Stimulated activated CD4-positive, alpha-beta T cell treated with anti-CD3 and anti-CD28 coated beads, Interleukin-2, amount 100 ng/mL, for 4 hours (primary cell): Measurements from ENCODE around the gene THADA.

Experiments
- DNase-seq: peaks from one replicate; pipeline ENCODE4 v3.0.0-alpha.2; 2020; ENCODE audit warnings: low read depth

The THADA gene

DNA sequence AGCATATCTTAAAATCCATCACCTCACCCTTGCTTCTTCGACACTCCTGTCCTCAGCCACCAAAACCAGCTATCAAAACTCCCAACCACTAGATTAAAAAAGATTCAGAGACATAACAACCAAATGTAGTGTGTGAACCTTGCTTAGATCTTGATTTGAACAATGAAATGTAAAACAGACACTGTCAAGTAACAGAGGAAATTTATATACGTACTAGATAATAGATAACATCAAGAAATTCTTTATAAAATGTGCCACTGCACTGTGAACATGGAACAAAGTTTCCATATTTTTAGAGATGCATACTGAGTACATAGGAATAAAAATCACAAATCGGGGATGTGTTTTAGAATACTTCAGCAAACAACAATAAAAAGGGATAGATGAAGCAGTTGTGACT is 86.0 kb downstream of the THADA start:
- no peak for DNase-seq

GRCh38 chr2:43508209-43508608 is 87.6 kb downstream of the THADA start:
- no peak for DNase-seq

DNA sequence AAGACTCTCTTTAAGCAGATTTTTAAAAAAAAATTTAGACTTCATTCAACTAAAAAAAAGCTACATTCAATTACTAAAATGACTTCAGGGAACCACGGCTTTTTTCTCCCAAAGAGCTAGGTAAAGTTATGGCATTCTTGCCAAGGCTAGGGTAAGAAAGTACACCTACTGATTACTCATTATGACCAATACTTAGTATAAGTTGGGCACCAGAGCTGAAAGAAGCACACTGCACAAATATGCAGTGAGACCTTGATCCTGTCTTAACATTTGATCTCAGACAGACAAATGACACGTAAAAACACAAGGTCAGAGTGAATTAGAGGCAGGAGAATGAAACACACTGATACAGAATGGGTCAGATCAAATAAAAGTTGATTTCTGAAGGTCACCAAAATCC is 88.7 kb downstream of the THADA start:
- DNase-seq = no peak

GRCh38 chr2:43495727-43496126 is 100.1 kb downstream of the THADA start:
- DNase-seq = no peak

DNA sequence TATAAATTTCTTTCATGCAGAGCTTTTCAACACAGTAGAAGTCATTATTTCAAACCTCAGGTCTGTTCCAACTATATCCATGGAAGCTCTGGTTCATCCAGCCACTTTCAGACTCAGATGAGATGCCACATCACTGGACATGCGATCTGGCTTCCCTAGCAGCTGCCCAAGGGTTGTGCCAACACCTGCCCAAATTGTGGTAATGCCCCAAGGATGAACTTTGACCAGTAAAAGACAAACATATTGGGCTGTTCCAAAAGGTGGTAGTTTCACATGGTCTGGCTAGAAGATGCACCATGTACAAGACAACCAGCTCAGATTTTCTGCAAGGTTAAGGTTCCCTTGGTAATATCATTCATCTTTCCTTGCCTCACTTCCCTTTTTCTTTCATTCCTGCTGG is 101.9 kb downstream of the THADA start:
- no peak for DNase-seq

GRCh38 chr2:43491065-43491639 is 104.7 kb downstream of the THADA start:
- DNase-seq = no peak

DNA sequence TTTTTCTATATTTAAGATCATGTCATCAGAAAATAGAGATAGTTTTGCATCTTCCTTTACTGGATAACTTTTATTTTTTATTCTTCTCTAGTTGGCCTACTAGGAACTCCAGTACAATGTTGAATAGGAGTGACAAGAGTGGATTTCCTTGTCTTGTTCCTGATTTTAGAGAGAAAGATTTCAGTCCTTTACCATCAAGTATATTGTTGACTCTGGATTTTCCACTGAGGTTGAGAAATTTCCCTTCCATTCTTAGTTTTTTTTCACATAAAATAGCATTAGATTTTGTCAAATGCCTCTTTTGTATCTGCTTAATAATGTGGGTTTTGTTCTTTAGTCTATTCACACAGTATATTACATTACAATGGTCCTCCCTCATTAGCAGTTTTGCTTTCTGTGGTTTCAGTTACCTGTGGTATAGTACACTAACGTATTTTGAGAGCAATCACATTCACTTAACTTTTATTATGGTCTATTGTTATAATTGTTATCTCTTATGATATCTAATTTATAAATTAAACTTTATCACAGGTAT is 105.5 kb downstream of the THADA start:
- no peak for DNase-seq

GRCh38 chr2:43488737-43489136 is 107.1 kb downstream of the THADA start:
- no peak for DNase-seq

GRCh38 chr2:43486603-43487002 is 109.2 kb downstream of the THADA start:
- DNase-seq = no peak

- DNase-seq = no peak
These were observed 111.4 kb downstream of the THADA start for GRCh38 chr2:43484323-43484930.

GRCh38 chr2:43482961-43483360 is 112.9 kb downstream of the THADA start:
- DNase-seq = no peak

DNA sequence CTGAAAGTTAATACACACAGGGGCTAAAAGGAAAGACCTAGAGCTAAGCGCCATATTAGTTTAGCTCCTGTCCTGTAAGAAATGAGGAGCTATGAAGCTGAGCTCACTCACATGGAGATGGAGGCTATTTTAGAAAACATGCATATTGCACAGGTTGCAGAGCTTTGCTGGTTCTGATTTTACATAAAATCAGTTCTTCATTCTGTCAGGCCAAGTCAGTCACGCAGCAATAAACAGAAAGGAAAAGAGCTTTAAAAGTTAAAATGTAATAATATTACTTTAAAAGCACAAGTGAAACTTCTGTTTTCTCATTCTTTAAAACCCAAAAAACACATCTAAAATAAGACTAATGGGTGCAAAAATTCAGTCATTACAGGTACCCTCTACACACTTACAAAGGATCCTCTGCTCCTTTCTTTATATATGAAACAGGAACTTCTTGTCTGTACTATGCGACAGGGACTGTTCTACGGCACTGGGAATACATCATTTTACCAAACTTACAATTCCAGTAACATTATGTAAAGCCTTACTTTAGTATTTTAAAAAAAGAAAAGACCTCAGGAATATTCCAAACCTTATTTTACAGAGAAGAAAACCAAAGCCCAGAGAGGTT is 113.8 kb downstream of the THADA start:
- DNase-seq = no peak

GRCh38 chr2:43480874-43481273 is 115.0 kb downstream of the THADA start:
- DNase-seq = no peak

GRCh38 chr2:43478412-43479086 is 117.3 kb downstream of the THADA start:
- no peak for DNase-seq

DNA sequence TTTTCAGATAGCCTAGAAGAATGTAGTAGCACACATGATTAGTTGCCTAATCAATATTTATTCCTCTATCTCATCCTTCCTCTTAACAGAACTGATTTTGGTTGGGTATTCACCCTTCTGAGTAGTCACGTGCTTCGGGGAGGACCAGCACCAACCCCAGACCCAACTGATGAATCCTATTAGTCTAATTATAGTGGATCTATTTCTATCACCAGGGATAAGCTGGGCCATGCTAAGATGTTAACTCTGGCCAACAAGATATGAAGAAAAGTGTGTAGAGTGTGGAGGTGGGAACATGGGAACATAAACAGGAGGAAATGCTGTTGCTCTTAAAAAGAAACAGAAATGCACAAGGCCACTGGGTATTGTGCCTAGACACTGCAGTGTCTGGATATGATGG is 119.9 kb downstream of the THADA start:
- no peak for DNase-seq

DNA sequence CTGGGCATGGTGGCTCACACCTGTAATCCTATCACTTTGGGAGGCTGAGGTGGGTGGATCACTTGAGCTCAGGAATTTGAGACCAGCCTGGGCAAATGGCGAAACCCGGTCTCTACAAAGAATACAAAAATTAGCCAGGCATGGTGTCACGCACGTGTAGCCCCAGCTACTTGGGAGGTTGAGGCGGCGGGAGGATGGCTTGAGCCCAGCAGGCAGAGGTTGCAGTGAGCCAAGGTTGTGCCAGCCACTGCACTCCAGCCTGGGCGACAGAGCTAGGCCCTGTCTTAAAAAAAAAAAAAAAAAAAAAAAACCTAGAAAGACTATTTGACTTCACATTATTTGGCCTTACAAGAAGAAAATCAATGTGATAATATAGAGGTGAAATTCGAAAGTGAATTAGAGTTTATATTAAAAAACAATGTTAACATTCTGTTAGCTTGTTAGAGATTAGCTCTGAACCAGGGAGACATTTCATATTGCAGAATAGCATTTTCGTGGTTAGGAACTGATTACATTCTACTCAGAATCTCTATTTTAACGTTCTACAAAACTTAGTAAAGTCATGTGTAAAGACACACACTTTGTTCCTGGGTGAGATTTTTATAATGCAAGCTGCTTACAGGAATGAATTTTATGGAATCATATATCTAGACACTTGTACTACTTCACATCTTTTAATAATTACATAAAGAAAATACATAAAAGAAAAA is 120.5 kb downstream of the THADA start:
- DNase-seq = no peak

- no peak for DNase-seq
These were observed 121.6 kb downstream of the THADA start for GRCh38 chr2:43474273-43474672.

DNA sequence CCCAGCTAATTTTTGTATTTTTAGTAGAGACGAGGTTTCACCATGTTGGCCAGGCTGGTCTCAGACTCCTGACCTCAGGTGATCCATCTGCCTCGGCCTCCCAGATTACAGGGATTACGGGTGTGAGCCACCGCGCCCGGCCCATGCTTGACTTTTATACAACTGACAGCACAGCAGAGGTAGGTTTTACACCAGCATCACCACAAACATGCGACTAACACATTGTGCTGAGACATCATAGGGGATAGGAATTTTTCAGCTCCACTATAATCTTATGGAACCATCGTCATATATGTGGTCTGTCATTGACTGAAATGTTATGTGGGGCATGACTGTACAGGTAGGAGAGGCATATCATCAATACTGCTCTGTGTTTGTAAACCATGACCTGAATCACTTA is 122.1 kb downstream of the THADA start:
- DNase-seq = no peak

DNA sequence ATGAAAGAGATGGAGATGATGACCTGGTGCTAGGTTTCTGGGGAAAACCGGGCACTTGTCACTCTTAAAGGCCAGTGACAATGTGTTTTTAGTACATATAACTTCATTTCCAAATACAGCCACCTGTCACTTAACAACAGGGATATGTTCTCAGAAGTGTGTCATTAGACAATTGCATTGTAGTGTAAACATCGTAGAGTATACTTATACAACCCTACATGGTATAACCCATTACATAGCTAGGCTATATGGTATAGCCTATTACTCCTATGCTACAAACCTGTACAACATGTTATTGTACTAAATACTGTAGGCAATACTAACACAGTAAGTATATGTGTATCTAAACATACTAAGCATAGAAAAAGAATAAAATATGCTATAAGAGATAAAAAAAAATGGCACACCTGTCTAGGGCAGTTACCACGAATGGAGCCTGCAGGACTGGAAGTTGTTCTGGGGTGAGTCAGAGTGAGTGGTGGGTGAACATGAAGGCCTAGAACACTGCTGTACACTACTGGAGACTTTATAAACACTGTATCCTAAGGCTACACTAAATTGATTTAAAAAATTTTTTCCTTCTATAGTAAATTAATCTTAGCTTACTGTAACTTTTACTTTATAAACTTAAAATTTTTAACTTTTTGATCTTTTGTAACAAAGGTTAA is 123.2 kb downstream of the THADA start:
- no peak for DNase-seq

DNA sequence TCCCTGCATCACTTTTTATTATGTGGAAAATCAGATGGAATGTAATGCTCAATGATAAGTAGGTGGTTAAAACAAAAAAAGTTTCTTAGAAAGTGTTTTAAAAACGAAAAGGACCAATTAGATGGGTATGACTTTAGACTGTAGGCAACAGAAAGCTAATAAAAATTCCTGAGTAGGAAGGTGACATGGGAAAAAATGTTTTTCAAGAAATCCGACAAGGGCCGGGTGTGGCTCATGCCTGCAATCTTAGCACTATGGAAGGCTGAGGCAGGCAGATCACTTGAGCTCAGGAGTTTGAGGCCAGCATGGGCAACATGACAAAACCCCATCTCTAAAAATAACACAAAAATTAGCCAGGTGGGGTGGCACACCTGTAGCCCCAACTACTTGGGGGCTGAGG is 126.1 kb downstream of the THADA start:
- no peak for DNase-seq

DNA sequence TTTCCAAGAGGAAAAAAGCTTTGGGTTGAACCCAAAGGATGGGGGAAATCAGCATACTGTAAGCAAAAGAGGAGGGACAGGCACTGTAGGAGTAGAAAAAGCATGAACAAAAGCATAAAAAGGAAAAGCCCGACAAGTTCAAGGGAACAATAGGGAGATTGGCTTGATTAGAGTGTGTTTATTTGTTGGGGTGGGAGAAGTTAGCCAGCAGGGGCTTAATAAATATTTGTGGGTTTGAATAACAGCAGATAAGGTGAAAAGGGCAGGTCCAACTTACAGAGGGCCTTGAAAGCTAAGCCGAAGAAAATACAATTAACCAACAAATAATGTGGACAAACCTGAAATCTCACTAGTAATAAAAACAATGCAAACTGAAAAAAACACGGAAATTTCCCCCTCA is 126.7 kb downstream of the THADA start:
- DNase-seq = no peak

- no peak for DNase-seq
These were observed 127.9 kb downstream of the THADA start for GRCh38 chr2:43467891-43468290.
